HG02884 (cell line): ENCODE measurements around the gene SH3RF3.

Experiments
- ATAC-seq: cut with Tn5 transposase; IDR thresholded peaks from one replicate; pipeline ENCODE4 v1.9.1; 2021; ENCODE audit warnings: mild to moderate bottlenecking, moderate library complexity; ENCODE audit not compliant: unreplicated experiment

SH3RF3 gene

GRCh38 chr2:109367683-109368082, 238.7 kb downstream of the SH3RF3 start:
- no peak for ATAC-seq

- ATAC-seq, result no peak
These were observed 239.8 kb downstream of the SH3RF3 start for GRCh38 chr2:109368798-109369197.

GRCh38 chr2:109369671-109370191, 240.7 kb downstream of the SH3RF3 start:
- no peak for ATAC-seq

- no peak for ATAC-seq
These were observed 241.5 kb downstream of the SH3RF3 start for GRCh38 chr2:109370399-109371035.

GRCh38 chr2:109371481-109372170, 242.6 kb downstream of the SH3RF3 start:
- no peak for ATAC-seq

- ATAC-seq, result no peak
These were observed 243.2 kb downstream of the SH3RF3 start for GRCh38 chr2:109372171-109372568.

GRCh38 chr2:109372614-109373013, 243.6 kb downstream of the SH3RF3 start:
- no peak for ATAC-seq

- ATAC-seq, result no peak
These were observed 245.0 kb downstream of the SH3RF3 start for GRCh38 chr2:109373791-109374547.

- no peak for ATAC-seq
These were observed 245.6 kb downstream of the SH3RF3 start for GRCh38 chr2:109374548-109375130.

- no peak for ATAC-seq
These were observed 246.1 kb downstream of the SH3RF3 start for GRCh38 chr2:109375131-109375561.

GRCh38 chr2:109375656-109376055, 246.7 kb downstream of the SH3RF3 start:
- no peak for ATAC-seq

- no peak for ATAC-seq
These were observed 247.1 kb downstream of the SH3RF3 start for GRCh38 chr2:109376115-109376514.

GRCh38 chr2:109376796-109377495, 247.9 kb downstream of the SH3RF3 start:
- ATAC-seq, result no peak

GRCh38 chr2:109377976-109378375, 249.0 kb downstream of the SH3RF3 start:
- no peak for ATAC-seq

- no peak for ATAC-seq
These were observed 249.7 kb downstream of the SH3RF3 start for GRCh38 chr2:109378682-109379081.

- no peak for ATAC-seq
These were observed 250.5 kb downstream of the SH3RF3 start for GRCh38 chr2:109379507-109379906.

- no peak for ATAC-seq
These were observed 251.7 kb downstream of the SH3RF3 start for GRCh38 chr2:109380502-109381326.

GRCh38 chr2:109381327-109381820, 252.4 kb downstream of the SH3RF3 start:
- ATAC-seq, result no peak

- no peak for ATAC-seq
These were observed 253.4 kb downstream of the SH3RF3 start for GRCh38 chr2:109382226-109382895.
